ENCODE results near the gene MRPL24. TPM values are rescaled to one million over a fixed set of nuclear protein-coding genes. Genes with fewer than 3 reads are reported as not detected.

MRPL24 gene
- total and polyA plus RNA-seq, 9 of the 15 experiments (the other 6 are each of a cell fraction or from before 2014, with no cell fraction given): 74.3 to 267 (median 113) TPM

GRCh38 chr1:156772728-156773497 is 32.0 kb upstream of the MRPL24 start (continued):
- TF ChIP-seq GATA2 (CRISPR knock-in tag; IDR thresholded peaks at IDR 0.05): peak; percentile 20; the same call in 1 of the 2 replicates
- no peak for TF ChIP-seq ZEB2 (IDR thresholded peaks at IDR 0.05)
- TF ChIP-seq ZNF511 (CRISPR knock-in tag; IDR thresholded peaks at IDR 0.05): no peak
- 0 out of 4 replicates have a peak, but pooled peaks of 1 of the 2 experiments have one; percentile 4 for TF ChIP-seq MNT (conservative IDR thresholded peaks at IDR 0.05)
- TF ChIP-seq MTA1 (IDR thresholded peaks at IDR 0.05; ENCODE audit: borderline replicate concordance): peak; percentile 23; the same call in 1 of the 2 replicates
- TF ChIP-seq ETV1 (tag; conservative IDR thresholded peaks at IDR 0.05; ENCODE audit: low read depth): peak; percentile 48
- TF ChIP-seq HCFC1 (IDR thresholded peaks at IDR 0.05; ENCODE audit: low read depth, low read length): no peak
- no peak for TF ChIP-seq ARNT (IDR thresholded peaks at IDR 0.05)
- TF ChIP-seq RBBP5 (IDR thresholded peaks at IDR 0.05; ENCODE audit: borderline replicate concordance, insufficient read depth, low read length, poor library complexity, severe bottlenecking): peak; percentile 42
- TF ChIP-seq ARID1B (IDR thresholded peaks at IDR 0.05): peak; percentile 70
- no peak for TF ChIP-seq CCNT2 (IDR thresholded peaks at IDR 0.05; ENCODE audit: borderline replicate concordance, extremely low read depth, insufficient read length, low read depth, low read length)
- no peak for TF ChIP-seq ZNF444 (CRISPR knock-in tag; IDR thresholded peaks at IDR 0.05)
- TF ChIP-seq THRB (CRISPR knock-in tag; conservative IDR thresholded peaks at IDR 0.05): no peak
- TF ChIP-seq RBFOX2 (IDR thresholded peaks at IDR 0.05; ENCODE audit: low read depth, low read length): peak; percentile 27; the same call in 1 of the 2 replicates
- peak; percentile 32 for TF ChIP-seq FOSL1 (tag; conservative IDR thresholded peaks at IDR 0.05)
- TF ChIP-seq PBX2 (CRISPR knock-in tag; IDR thresholded peaks at IDR 0.05; ENCODE audit: low read depth): no peak
- no peak for TF ChIP-seq PBX2 (tag; conservative IDR thresholded peaks at IDR 0.05; ENCODE audit: low read depth)
- TF ChIP-seq SMARCA5 (IDR thresholded peaks at IDR 0.05): peak; percentile 26; the same call in 1 of the 2 replicates
- peak; percentile 70 for TF ChIP-seq TCF3 (CRISPR knock-in tag; IDR thresholded peaks at IDR 0.05)
- TF ChIP-seq NCOR1 (IDR thresholded peaks at IDR 0.05): peak; percentile 61
- no peak for TF ChIP-seq IRF1 (CRISPR knock-in tag; IDR thresholded peaks at IDR 0.05; ENCODE audit: borderline replicate concordance)
